Measurements from ENCODE around the gene VEGFA.

The VEGFA gene

DNA sequence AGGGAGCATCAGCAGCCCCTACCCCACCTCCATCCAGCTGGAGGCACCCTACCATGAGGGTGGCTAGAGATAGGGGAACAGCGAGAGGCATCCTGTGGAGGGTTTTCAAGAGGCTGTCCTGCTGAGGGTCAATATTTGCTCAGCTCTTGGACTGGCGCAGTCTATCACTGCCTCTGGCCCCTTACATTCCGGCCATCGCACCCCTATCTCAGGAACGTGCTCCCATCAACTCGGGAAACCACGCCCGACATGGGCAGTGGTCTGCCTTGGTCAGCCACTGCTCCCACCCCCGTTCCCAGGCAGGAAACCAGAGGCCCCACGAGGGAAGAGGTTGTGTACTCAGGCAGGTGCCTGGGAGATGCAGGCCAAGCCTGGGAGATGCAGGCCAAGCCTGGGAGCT is 57.9 kb downstream of the VEGFA start:
- no peaks in the 10 kb centered on the region for H3K36me3 ChIP-seq (ENCODE audit: insufficient read depth, low read length)
- peaks cover 10% of the 10 kb centered on the region for H3K4me1 ChIP-seq (ENCODE audit: insufficient read depth, low read length)
- no peaks in the 10 kb centered on the region for H3K9me3 ChIP-seq (ENCODE audit: control insufficient read depth, insufficient read depth, low read length)
- no peak overlapping the region for H3K9ac ChIP-seq (ENCODE audit: low read depth, low read length)

DNA sequence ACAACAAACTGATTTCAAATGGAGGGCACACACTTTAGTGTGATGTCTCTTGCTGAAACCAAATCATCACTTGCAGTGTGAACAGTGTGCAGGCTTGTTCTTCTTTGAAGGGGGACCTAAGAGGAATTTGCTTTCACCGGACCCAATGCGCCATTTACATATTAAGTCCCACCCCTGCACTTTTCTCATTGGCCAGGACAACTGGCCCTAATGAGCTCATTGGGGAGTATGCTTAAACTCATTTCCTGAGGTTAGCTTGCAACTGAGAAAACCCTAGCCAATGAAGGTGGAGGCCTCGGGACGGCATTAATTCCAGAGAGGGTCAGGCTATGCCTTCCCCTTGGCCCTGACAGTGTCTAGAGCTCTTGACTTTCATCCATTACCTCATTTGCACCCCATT is 58.7 kb downstream of the VEGFA start:
- no peak overlapping the region for H3K9ac ChIP-seq (ENCODE audit: low read depth, low read length)
- no peaks in the 10 kb centered on the region for H3K36me3 ChIP-seq (ENCODE audit: insufficient read depth, low read length)
- no peaks in the 10 kb centered on the region for H3K9me3 ChIP-seq (ENCODE audit: control insufficient read depth, insufficient read depth, low read length)
- peaks cover 10% of the 10 kb centered on the region for H3K4me1 ChIP-seq (ENCODE audit: insufficient read depth, low read length)

GRCh38 chr6:43829470-43829869 is 59.5 kb downstream of the VEGFA start:
- Histone ChIP-seq H3K36me3 (ENCODE audit: insufficient read depth, low read length) (no peaks in the 10 kb centered on the region), H3K4me1 (ENCODE audit: insufficient read depth, low read length) (peaks cover 10% of the 10 kb centered on the region), H3K9ac (ENCODE audit: low read depth, low read length) (no peak overlapping the region), H3K9me3 (ENCODE audit: control insufficient read depth, insufficient read depth, low read length) (no peaks in the 10 kb centered on the region)

- H3K9ac ChIP-seq (ENCODE audit: low read depth, low read length) = no peak overlapping the region
- H3K36me3 ChIP-seq (ENCODE audit: insufficient read depth, low read length) = no peaks in the 10 kb centered on the region
- H3K9me3 ChIP-seq (ENCODE audit: control insufficient read depth, insufficient read depth, low read length) = no peaks in the 10 kb centered on the region
- peaks cover under 1% of the 10 kb centered on the region; the same call in 1 of the 2 replicates for H3K4me1 ChIP-seq (ENCODE audit: insufficient read depth, low read length)
Measured at GRCh38 chr6:43830775-43831174, 60.8 kb downstream of the VEGFA start.

DNA sequence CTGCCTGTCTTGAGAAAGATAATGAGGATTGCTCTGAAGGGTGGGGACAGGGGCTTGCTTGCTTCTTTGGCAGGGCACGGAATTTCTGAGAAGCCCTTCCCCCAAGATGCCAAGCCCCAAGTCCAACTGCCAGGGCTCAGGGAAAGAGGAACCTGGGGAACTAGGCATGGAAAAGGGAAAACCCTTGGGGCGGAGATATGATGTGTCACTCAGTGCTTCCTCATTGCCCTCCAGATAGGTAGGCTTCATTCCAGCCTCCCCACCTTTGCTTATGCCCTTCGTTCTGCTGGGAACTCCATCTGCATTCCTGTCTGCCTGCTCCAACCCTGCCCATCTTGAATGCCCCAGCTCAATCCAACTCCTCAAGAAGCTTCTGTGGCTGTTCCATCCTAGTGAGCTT is 61.2 kb downstream of the VEGFA start:
- H3K36me3 ChIP-seq (ENCODE audit: insufficient read depth, low read length) = no peaks in the 10 kb centered on the region
- no peak overlapping the region for H3K9ac ChIP-seq (ENCODE audit: low read depth, low read length)
- no peaks in the 10 kb centered on the region for H3K9me3 ChIP-seq (ENCODE audit: control insufficient read depth, insufficient read depth, low read length)
- no peaks in the 10 kb centered on the region for H3K4me1 ChIP-seq (ENCODE audit: insufficient read depth, low read length)

DNA sequence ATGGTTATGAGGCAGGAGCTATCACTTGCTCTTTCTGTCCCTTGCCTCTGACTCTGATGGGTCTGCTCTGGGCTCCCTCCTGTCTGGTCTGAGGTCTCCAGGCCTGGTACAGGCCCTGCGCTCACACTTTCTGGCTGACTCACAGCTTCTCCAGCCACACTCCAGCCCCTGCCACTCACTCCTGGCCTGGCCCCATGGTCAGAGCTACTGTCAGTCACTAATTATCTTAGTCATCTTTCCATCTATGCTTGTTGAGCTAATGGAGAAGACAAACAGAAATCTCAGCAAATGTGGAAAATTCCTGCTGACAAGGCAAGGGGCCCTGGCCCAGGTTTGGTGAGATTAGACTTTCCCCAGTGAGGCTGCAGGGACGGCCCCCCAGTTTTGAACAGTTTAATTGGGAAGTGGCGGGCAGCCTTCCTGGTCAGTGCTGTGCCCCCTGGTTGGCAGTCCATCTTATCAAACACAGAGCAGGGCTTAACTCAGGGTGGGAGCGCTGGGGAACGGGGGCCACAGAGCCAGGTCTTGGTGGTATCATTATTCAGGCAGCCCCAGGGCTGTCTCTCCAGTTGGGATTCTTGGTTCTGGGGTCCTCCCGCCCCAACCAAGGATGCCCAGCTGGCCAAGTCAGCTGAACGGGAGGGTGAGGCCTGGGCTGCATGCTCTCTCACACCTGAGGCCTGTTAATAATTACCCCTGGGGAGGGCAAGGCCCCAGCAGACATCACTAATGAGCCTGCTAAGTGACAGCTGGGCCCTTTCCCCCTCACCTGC is 63.4 kb downstream of the VEGFA start:
- Histone ChIP-seq H3K4me1 (ENCODE audit: insufficient read depth, low read length) (peaks cover 6% of the 10 kb centered on the region; the same call in 1 of the 2 replicates), H3K9me3 (ENCODE audit: control insufficient read depth, insufficient read depth, low read length) (no peaks in the 10 kb centered on the region), H3K36me3 (ENCODE audit: insufficient read depth, low read length) (no peaks in the 10 kb centered on the region), H3K9ac (ENCODE audit: low read depth, low read length) (no peak overlapping the region)

DNA sequence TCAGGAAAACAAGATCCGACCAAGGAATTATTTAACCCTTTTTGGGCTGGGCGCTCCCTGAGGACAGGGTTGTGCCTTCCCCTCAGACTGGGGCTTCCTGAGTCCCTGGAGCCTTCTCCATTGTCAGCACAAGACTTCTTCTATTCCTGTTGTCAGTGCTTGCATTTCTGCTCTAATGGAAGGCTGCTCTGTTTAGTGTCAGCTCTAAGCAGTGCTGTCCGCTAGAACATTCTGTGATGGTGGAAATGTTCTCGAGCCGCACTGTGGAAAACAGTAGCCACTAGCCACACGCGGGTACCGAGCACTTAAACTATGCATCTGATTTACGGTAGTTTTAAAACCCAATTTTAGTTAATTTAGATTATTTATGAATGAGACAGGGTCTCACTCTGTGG is 64.0 kb downstream of the VEGFA start:
- Histone ChIP-seq H3K4me1 (ENCODE audit: insufficient read depth, low read length) (peaks cover 6% of the 10 kb centered on the region; the same call in 1 of the 2 replicates), H3K9me3 (ENCODE audit: control insufficient read depth, insufficient read depth, low read length) (no peaks in the 10 kb centered on the region), H3K36me3 (ENCODE audit: insufficient read depth, low read length) (no peaks in the 10 kb centered on the region), H3K9ac (ENCODE audit: low read depth, low read length) (no peak overlapping the region)

GRCh38 chr6:43834528-43835155 is 64.6 kb downstream of the VEGFA start:
- no peaks in the 10 kb centered on the region for H3K9me3 ChIP-seq (ENCODE audit: control insufficient read depth, insufficient read depth, low read length)
- no peaks in the 10 kb centered on the region for H3K36me3 ChIP-seq (ENCODE audit: insufficient read depth, low read length)
- H3K4me1 ChIP-seq (ENCODE audit: insufficient read depth, low read length) = peaks cover 6% of the 10 kb centered on the region; the same call in 1 of the 2 replicates
- H3K9ac ChIP-seq (ENCODE audit: low read depth, low read length) = no peak overlapping the region

DNA sequence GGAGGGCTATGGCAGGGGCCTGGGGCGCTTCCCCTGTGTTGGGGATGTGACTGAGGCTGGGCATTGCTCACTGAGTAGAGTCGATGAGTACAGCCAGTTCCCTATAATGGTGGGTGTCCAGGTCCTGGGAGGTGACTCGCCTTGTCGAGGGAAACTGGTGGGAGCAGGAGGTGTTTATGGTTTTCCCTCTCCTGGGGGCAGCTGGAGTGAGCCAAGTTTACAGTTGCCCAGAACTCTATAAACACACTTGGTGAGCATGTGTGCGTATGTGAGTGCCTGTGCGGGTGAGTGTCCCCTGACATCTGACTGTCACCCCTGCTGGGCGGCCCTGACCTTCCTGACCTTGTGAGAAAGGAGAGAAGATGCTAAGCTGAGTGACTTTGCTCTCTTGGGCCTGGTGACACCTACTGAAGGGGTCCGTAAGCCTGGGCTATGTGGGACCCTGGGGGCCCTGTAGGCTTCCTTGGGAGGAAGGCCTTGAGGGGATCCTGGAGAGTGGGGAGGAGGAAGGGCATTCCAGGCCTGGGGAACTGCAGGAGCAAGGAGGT is 65.9 kb downstream of the VEGFA start:
- H3K9ac ChIP-seq (ENCODE audit: low read depth, low read length) = no peak overlapping the region
- H3K9me3 ChIP-seq (ENCODE audit: control insufficient read depth, insufficient read depth, low read length) = no peaks in the 10 kb centered on the region
- no peaks in the 10 kb centered on the region for H3K36me3 ChIP-seq (ENCODE audit: insufficient read depth, low read length)
- H3K4me1 ChIP-seq (ENCODE audit: insufficient read depth, low read length) = peaks cover 6% of the 10 kb centered on the region; the same call in 1 of the 2 replicates
